K562 (cell line): ENCODE data around the gene OR13J1. TPM values are rescaled to one million over a fixed set of nuclear protein-coding genes. Genes with fewer than 3 reads are reported as not detected.

Experiments
- ATAC-seq: fragments of 200-7000 bp; cut with Tn5 transposase; 3 replicates; pipeline ENCODE4 v1.9.1; 2020; ENCODE audit warnings: moderate library complexity
- BruUV-seq: library from RNA; stranded (reverse); fragments of 400-500 nt; replicated peaks from 2 replicates; lab custom pipeline; 2021; lab: Mats Ljungman, UMichigan
- CTCF ChIA-PET: fragments of 300-600 bp; formaldehyde crosslinking; extraction: SDS; loops from one replicate; lab custom pipeline; 2021; ENCODE audit warnings: low intra/inter-chr PET ratio; lab: Yijun Ruan, JAX
- POLR2A ChIA-PET: fragments of 300-600, 350-650 bp; sonication (Branson Sonifier 250); formaldehyde crosslinking; extraction: SDS; loops from one replicate; lab custom pipeline; 2021; ENCODE audit warnings: antibody characterized with exemption, inconsistent platforms; lab: Yijun Ruan, JAX
- DNase-seq, 4 experiments: peaks; one replicate each; pipeline versions ENCODE4 v3.0.0 to v3.0.0-alpha.2; 2011 to 2018; ENCODE audit warnings: low spot score in 3 of 4, mixed read lengths in 3 of 4; ENCODE audit errors: extremely low read depth in 1 of 4
- FAIRE-seq: peaks from 2 replicates; lab custom pipeline; 2011; peaks lifted over from hg19 to GRCh38; lab: Jason Lieb, UNC
- H2AFZ ChIP-seq: 2 replicates; pipeline ENCODE4 v1.6.0; 2011; ENCODE audit warnings: low read depth, low read length, control low read depth, inconsistent platforms
- H3K27ac ChIP-seq: fragments of 200-600 bp; 3 replicates; pipeline ENCODE4 v1.8.0; 2011; ENCODE audit warnings: low read depth, mild to moderate bottlenecking, control low read depth, inconsistent platforms, low read length, moderate library complexity, mixed read lengths; ENCODE audit errors: extremely low read depth
- H3K27me3 ChIP-seq, 2 experiments: fragments of 300-600 bp in 1 of 2; 2 replicates in 1 of 2; 3 replicates in 1 of 2; pipeline versions ENCODE4 v1.6.0 to v1.8.0; 2011; ENCODE audit warnings: inconsistent platforms in 2 of 2, low read length in 2 of 2, mild to moderate bottlenecking in 1 of 2, mixed read lengths in 1 of 2, moderate library complexity in 1 of 2; ENCODE audit not compliant: control insufficient read depth in 2 of 2, insufficient read depth in 2 of 2
- H3K36me3 ChIP-seq: fragments of 300-600 bp; 3 replicates; pipeline ENCODE4 v1.8.0; 2011; ENCODE audit warnings: mild to moderate bottlenecking, low read length, inconsistent platforms; ENCODE audit not compliant: control insufficient read depth, insufficient read depth
- H3K4me1 ChIP-seq, 2 experiments: fragments of 200-600 bp in 1 of 2; replicated peaks in 1 of 2; 2 replicates in 1 of 2; 3 replicates in 1 of 2; pipeline versions ENCODE4 v1.5.1 to v1.8.0; 2011; ENCODE audit warnings: inconsistent platforms in 2 of 2, low read length in 2 of 2, mild to moderate bottlenecking in 1 of 2, mixed read lengths in 1 of 2, moderate library complexity in 1 of 2; ENCODE audit not compliant: control insufficient read depth in 2 of 2, insufficient read depth in 2 of 2
- H3K4me2 ChIP-seq: 2 replicates; pipeline ENCODE4 v1.6.1; 2011; ENCODE audit warnings: low read length, control low read depth, inconsistent platforms, mixed read lengths; ENCODE audit not compliant: insufficient read depth
- H3K4me3 ChIP-seq: fragments of 200-600 bp; sonication (generic), shearing (Covaris generic); 2 replicates; pipeline ENCODE4 v1.5.1; 2016; ENCODE audit warnings: control low read depth, inconsistent platforms
- H3K79me2 ChIP-seq: fragments of 200-600 bp; 3 replicates; pipeline ENCODE4 v1.8.0; 2011; ENCODE audit warnings: low read length, inconsistent platforms; ENCODE audit not compliant: control insufficient read depth, insufficient read depth
- H3K9ac ChIP-seq, 2 experiments: 2 replicates each; pipeline versions ENCODE4 v1.6.0 to v1.6.1; 2011; ENCODE audit warnings: low read depth in 2 of 2, low read length in 2 of 2, control low read depth in 1 of 2, inconsistent platforms in 1 of 2, mild to moderate bottlenecking in 1 of 2, mixed read lengths in 1 of 2; ENCODE audit not compliant: insufficient read depth in 1 of 2
- H3K9me1 ChIP-seq: one replicate; pipeline ENCODE4 v1.6.0; 2011; ENCODE audit warnings: inconsistent platforms, mild to moderate bottlenecking, low read length, moderate library complexity; ENCODE audit not compliant: control insufficient read depth, insufficient read depth
- H3K9me3 ChIP-seq: replicated peaks from 2 replicates; pipeline ENCODE4 v1.5.1; 2011; ENCODE audit warnings: low read depth, low read length, inconsistent platforms; ENCODE audit not compliant: control insufficient read depth, insufficient read depth
- H4K20me1 ChIP-seq: replicated peaks from 2 replicates; pipeline ENCODE4 v1.6.1; 2011; ENCODE audit warnings: low read length, inconsistent platforms, mixed read lengths; ENCODE audit not compliant: control insufficient read depth, insufficient read depth
- BHLHE40 ChIP-seq: IDR thresholded peaks from 2 replicates; pipeline ENCODE4 v1.6.1; 2011; ENCODE audit warnings: low read length, improper control_type of control experiment
- MYC ChIP-seq, 2 experiments: fragments of 250-450 bp in 1 of 2; sonication (Bioruptor Pico) in 1 of 2; IDR thresholded peaks; 2 replicates each; pipeline versions ENCODE4 v1.5.1 to v1.6.1; 2012 to 2021; ENCODE audit warnings: low read depth in 2 of 2, borderline replicate concordance in 1 of 2, improper control_type of control experiment in 1 of 2, low read length in 1 of 2, mild to moderate bottlenecking in 1 of 2, moderate library complexity in 1 of 2
- NFYB ChIP-seq: IDR thresholded peaks from 2 replicates; pipeline ENCODE4 v1.6.1; 2011; ENCODE audit warnings: mild to moderate bottlenecking, moderate library complexity; ENCODE audit not compliant: insufficient read length; ENCODE audit errors: extremely low read depth
- SMARCB1 ChIP-seq: IDR thresholded peaks from 2 replicates; pipeline ENCODE4 v1.6.1; 2011; ENCODE audit warnings: improper control_type of control experiment, low read depth; ENCODE audit not compliant: insufficient read length
- TEAD1 ChIP-seq, 2 experiments: fragments of 450-650 bp in 1 of 2; sonication (generic) in 1 of 2; formaldehyde crosslinking; IDR thresholded peaks; 2 replicates each; pipeline versions ENCODE4 v1.4.0 to v1.8.0; 2020 to 2022; ENCODE audit warnings: mild to moderate bottlenecking in 2 of 2, missing genetic modification reagents in 1 of 2
- WGBS: fragments of 100-300 bp; shearing (Covaris generic); methylation state at CpG from one replicate; pipeline ENCODE4 v1.1.6; 2016; ENCODE audit warnings: low coverage, mixed read lengths; ENCODE audit not compliant: insufficient coverage; ENCODE audit errors: missing lambda C conversion rate; 5-methylcytosine and 5-hydroxymethylcytosine counted together
- in situ Hi-C: fragments of 300-500 bp; cut with MboI; formaldehyde crosslinking; loops from 4 replicates; pipeline ENCODE4 v1.15.0; 2018; ENCODE audit warnings: inconsistent platforms, mixed read lengths
- intact Hi-C: fragments of 100-400 bp; cut with micrococcal nuclease; formaldehyde crosslinking; loops from 2 replicates; pipeline ENCODE4 v1.14.2; 2022
- polyA plus RNA-seq, 8 experiments: library from polyadenylated mRNA; depleted of rRNA in 4 of 8; stranded (reverse) in 5 of 8; unstranded in 3 of 8; fragments of >200 nt; fragmentation: Nextera tagmentation in 2 of 8; fragmentation: Illumina TruSeq in 1 of 8; extraction: Ambion mirVana in 2 of 8; extraction: Trizol in 1 of 8; gene quantifications; 2 replicates each; pipeline versions ENCODE4 v1.2.1 to v1.2.3, GENCODE V29; 2011 to 2014; ENCODE audit warnings: inconsistent platforms in 1 of 8, missing spikeins in 1 of 8
- total RNA-seq, 7 experiments: library from RNA; depleted of rRNA in 6 of 7; stranded (reverse); fragments of >200 nt in 6 of 7; fragmentation: Illumina TruSeq in 2 of 7; extraction: Trizol in 2 of 7; gene quantifications; 2 replicates each; pipeline versions ENCODE4 v1.2.1 to v1.2.3, GENCODE V29; 2011 to 2021; ENCODE audit warnings: low replicate concordance in 1 of 7

The OR13J1 gene
- total and polyA plus RNA-seq, 9 of the 15 experiments (the other 6 are each of a cell fraction or from before 2014, with no cell fraction given), result not detected

- Histone ChIP-seq H4K20me1 (no peaks in the 10 kb centered on the region), H3K4me2 (no peak overlapping the region), H3K4me1 (peaks cover 0 to 24% of the 10 kb centered on the region in 2 experiments; a peak in 3 of 5 replicates), H3K36me3 (no peaks in the 10 kb centered on the region), H3K9me3 (no peaks in the 10 kb centered on the region), H3K4me3 (no peak overlapping the region), H3K9ac (no peak overlapping the region), H3K27ac (no peak overlapping the region), H3K27me3 (no peaks in the 10 kb centered on the region; a peak in 1 of 5 replicates), H3K79me2 (no peaks in the 10 kb centered on the region), H2AFZ (no peak overlapping the region), H3K9me1 (no peaks in the 10 kb centered on the region)
- DNase-seq, result no peak
- in situ Hi-C loops (loop anchor here (5.0 kb wide), 2 partner anchors 43 to 113 kb away; no protein-coding TSS in a partner anchor), intact Hi-C loops (no loop called here)
- POLR2A ChIA-PET, result interaction anchor here (0.5 to 1.4 kb wide), 2 partner anchors 55 to 65 kb away, joined by 3 read pairs; no protein-coding TSS in a partner anchor
- FAIRE-seq, result no peak
- TF ChIP-seq TEAD1 (CRISPR knock-in tag; IDR thresholded peaks at IDR 0.05) (no peak), MYC (IDR thresholded peaks at IDR 0.05; ENCODE audit: low read depth, low read length) (no peak), MYC (CRISPR knock-in tag; IDR thresholded peaks at IDR 0.05; ENCODE audit: borderline replicate concordance, low read depth) (no peak), SMARCB1 (no peak), NFYB (no peak), BHLHE40 (no peak)
- ATAC-seq, result no peak
- no TSS peak for BruUV-seq
- 31% methylated on average over 7 of the region's 8 CpGs for whole genome bisulfite sequencing
- CTCF ChIA-PET, result interaction anchor here (2.2 kb wide), 1 partner anchor 104 kb away, joined by 15 read pairs; no protein-coding TSS in a partner anchor
These were observed 34.1 kb upstream of the OR13J1 start for GRCh38 chr9:35904338-35904737.
